Activated CD4-positive, alpha-beta T cell treated with anti-CD3 and anti-CD28 coated beads, Interleukin-10, Interleukin-2, amounts not matched to agents 100 ng/mL and 50 ng/mL, durations not matched to agents 16 hours and 8 hours (primary cell): ENCODE results near the gene LDLRAD4.

Experiments used
- DNase-seq: peaks from one replicate; pipeline ENCODE4 v3.0.0-alpha.2; 2020

Gene LDLRAD4

GRCh38 chr18:13500869-13501542 is 282.4 kb downstream of the LDLRAD4 start:
- DNase-seq = no peak

GRCh38 chr18:13501543-13501887 is 283.0 kb downstream of the LDLRAD4 start:
- no peak for DNase-seq

DNA sequence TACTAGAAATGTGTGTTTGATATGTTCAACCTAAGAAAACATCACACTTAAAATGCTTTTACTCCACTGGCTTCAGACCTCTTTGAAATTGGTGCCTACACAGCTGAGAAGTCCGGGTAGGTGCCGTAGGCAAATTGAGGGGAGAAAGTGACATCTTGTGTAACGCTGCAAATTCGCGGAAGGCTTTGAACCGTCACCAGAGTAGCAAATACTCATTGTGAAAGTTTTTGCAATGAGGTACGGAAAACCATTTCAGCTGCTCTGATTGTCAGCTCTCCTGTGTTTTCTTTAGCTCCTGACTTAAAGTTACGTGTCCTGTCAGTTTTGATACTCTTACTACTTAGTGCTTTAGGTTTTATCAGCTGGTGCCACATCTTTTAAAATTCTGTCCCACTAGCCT is 283.3 kb downstream of the LDLRAD4 start:
- DNase-seq = peak; percentile 86

DNA sequence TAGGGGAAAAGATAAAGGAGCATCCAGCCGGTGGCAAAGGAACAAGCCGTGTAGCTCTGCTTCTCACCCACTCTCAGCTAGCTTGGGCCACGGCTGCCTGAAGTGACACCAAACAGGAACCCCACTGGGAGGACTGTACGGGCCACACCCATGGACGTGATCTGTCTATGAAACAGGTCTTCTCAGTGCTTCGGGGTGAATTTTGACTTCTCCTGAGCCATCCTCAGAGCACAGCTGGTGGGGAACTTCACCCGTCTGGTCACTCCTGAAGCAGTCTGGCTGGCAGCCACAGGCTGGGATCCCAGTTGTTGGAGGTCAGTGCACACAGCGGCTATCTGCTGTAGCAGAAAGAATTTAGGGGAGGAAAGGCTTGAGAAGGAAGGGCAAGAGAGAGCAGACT is 284.0 kb downstream of the LDLRAD4 start:
- no peak for DNase-seq

- DNase-seq = no peak
Measured at GRCh38 chr18:13503836-13504235, 285.3 kb downstream of the LDLRAD4 start.

GRCh38 chr18:13505780-13506345 is 287.3 kb downstream of the LDLRAD4 start:
- no peak for DNase-seq

DNA sequence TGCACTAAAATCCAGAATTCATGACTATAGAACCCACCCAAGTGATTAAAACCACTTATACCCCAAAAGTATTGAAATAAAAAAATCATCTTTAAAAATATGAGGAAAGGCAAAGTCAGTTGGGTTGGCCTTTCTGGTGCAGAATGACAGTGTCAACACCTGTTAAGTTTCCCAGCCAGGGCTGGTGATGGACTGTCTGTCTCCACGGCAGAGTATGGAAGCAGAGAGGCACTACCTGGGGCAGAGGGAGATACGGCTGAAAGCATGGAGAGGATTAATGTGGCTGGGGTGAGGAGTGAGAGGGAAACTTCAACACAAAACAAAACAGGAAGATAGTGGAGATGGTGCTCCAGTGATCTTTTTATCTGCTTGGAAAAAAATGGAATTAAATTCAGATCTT is 292.0 kb downstream of the LDLRAD4 start:
- DNase-seq = no peak

GRCh38 chr18:13511961-13512577 is 293.5 kb downstream of the LDLRAD4 start:
- peak; percentile 15 for DNase-seq

DNA sequence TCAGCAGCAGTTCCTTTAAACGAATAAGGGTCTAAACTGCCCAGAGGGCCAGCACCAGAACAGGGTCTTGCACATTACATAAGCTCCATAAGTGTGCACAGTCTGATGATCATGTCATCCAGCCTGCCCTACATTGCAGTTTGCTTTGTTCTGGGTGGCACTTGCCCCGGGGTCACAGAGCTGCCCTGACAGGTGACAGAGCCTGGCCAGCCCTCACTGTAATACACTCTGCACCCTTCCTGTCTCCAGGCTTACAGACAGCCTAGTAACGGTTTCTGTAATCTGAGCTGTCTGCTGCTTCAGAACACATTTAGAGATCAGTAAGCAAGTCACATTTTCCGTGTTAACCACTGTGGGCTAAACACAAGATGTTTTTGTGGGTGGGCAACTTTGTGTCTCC is 294.5 kb downstream of the LDLRAD4 start:
- peak; percentile 37 for DNase-seq

- no peak for DNase-seq
Measured at GRCh38 chr18:13513481-13513880, 294.9 kb downstream of the LDLRAD4 start.

DNA sequence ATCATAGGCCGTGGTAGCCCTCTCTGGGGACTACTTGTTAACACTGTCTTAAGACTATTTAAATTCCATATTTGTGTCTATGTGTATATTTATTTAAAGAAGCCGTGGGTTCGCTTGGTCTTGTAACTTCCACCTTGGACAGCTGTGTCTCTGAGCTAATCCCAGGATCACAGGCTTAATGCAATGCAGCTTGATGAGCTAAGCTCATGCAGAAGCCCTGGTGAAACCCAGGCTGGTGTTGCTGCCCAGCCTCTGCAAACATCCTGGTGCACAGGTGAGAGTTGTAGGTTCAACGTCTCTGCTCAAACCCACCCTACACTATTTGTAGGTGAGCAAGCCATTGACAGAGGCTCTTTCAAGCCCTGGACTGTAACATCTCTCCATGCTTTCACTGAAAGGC is 296.0 kb downstream of the LDLRAD4 start:
- DNase-seq = no peak

GRCh38 chr18:13516855-13517254 is 298.3 kb downstream of the LDLRAD4 start:
- DNase-seq = no peak

- no peak for DNase-seq
Measured at GRCh38 chr18:13517369-13517768, 298.8 kb downstream of the LDLRAD4 start.

GRCh38 chr18:13518382-13518781 is 299.8 kb downstream of the LDLRAD4 start:
- DNase-seq = no peak

DNA sequence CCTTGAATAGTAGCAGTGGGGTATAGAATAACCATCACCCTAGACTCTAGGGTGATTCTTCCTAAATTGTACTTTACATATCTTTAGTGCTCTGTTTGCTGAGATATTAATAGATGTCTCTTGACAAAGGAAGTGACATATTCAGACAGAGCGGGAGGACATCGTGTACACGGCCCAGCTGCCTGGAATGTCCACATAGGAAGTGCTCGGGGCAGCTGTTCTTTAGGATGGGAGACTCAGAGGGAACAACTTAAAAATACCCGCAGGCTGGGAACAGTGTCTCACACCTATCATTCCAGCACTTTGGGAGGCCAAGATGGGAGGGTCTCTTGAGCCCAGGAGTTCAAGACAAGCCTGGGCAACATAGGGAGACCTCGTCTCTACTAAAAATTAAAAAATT is 301.7 kb downstream of the LDLRAD4 start:
- DNase-seq = no peak

DNA sequence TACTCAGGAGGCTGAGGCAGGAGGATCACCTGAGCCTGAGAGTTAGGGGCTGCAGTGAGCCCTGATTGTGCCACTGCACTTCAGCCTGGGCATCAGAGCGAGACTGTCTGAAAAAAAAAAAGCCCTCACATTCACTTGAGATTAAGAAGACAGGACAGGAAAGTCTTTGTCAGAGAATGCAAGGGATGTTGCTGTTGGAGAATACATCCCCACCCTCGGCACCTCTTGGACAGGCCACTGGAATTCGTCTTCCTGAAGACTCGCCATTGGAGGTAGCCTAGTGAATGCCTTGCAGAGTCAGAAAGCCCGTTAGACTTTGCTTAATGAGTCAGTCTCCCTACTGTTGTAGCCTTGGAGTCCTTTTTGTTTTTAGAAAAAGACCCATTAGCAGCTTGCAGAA is 302.2 kb downstream of the LDLRAD4 start:
- no peak for DNase-seq

DNA sequence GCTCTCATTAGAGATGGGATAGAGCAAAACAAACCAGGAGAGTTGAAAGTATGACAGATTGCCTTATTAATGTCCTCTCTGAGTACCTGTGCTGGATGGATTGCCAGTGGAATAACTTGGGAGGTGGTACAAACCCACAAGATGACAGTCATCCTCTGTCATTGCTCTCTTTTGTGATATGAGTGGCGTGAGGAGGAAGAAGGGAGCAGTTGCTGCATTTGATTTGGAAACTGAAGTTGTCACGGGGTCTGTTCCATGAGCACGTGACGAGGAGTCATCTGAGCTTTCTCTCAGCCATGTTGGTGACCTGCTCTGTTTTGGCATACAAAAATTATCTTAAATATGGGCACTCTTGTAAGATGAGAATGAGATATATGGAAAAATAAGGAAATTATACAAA is 302.9 kb downstream of the LDLRAD4 start:
- DNase-seq = no peak

- DNase-seq = no peak
Measured at GRCh38 chr18:13522256-13522655, 303.7 kb downstream of the LDLRAD4 start.

GRCh38 chr18:13522861-13523660 is 304.5 kb downstream of the LDLRAD4 start:
- no peak for DNase-seq

DNA sequence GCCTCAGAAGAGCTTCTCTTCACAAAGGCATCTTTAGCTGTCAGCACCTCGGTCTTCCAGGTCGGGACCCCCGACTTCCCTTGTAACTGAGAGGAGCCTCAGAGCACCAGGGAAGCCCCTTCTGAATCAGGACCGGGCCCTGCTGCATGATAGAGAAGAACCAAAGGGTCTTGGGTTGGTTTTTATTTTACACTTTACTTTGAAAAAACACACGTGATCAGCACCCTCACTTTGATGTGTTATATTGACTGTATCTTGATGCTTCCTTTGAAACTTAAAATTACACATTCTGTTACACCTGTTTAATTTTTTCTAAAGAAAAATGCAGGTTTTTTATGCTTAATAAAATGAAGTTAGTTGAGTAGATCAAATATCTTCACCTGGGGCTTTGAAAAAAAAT is 305.5 kb downstream of the LDLRAD4 start:
- no peak for DNase-seq

GRCh38 chr18:13524811-13525210 is 306.3 kb downstream of the LDLRAD4 start:
- DNase-seq = no peak

DNA sequence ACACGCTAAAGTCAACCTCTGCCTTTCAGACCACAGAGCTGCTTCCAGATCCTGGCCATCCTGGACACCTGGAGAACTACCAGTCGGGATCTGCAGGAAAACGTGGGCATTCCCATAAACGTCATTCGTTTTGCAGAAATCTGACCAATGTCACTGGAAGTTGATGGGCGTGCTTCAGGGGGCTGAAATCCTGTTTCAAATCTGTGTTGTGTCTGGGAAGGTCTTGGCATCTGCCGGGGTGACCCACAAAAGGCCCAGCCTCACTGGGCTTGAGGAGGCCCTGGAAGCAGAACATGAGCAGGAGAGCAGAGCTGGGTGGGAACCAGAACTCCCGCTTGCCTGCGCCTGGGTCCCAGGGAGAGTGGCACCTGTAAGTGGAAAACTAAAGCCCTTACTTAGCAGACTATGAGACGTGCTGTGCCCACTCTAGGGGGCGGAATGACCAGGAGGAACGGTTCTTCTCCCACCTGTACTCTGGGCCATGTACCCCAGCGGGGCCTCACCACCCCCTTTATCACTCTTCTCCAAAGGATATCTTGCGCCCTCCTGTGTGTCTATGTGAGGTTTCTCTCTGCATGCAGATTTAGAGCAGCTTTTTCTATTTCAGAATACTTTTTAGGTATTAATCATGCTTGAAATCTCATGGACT is 306.9 kb downstream of the LDLRAD4 start:
- no peak for DNase-seq

- DNase-seq = no peak
Measured at GRCh38 chr18:13526519-13526918, 308.0 kb downstream of the LDLRAD4 start.
